Large intestine (tissue), 3 donors: ENCODE results near the gene COL23A1. TPM values are rescaled to one million over a fixed set of nuclear protein-coding genes. Genes with fewer than 3 reads are reported as not detected.

Source experiments
- DNase-seq, 2 donors: peaks; one replicate each; pipeline versions ENCODE4 v3.0.0 to v3.0.0-alpha.2; 2013
- H3K27ac ChIP-seq: one replicate; pipeline ENCODE4 v1.5.1; 2013; ENCODE audit warnings: low read length
- H3K27me3 ChIP-seq: 2 replicates; pipeline ENCODE4 v1.6.1; 2013; ENCODE audit warnings: low read length; ENCODE audit not compliant: control insufficient read depth, insufficient read depth
- H3K36me3 ChIP-seq: 2 replicates; pipeline ENCODE4 v1.6.1; 2013; ENCODE audit warnings: low read length; ENCODE audit not compliant: control insufficient read depth, insufficient read depth
- H3K4me1 ChIP-seq: one replicate; pipeline ENCODE4 v1.6.1; 2013; ENCODE audit warnings: low read length; ENCODE audit not compliant: control insufficient read depth, insufficient read depth
- H3K4me3 ChIP-seq: one replicate; pipeline ENCODE4 v1.5.1; 2013; ENCODE audit warnings: low read length
- H3K9me3 ChIP-seq: one replicate; pipeline ENCODE4 v1.6.1; 2013; ENCODE audit warnings: mild to moderate bottlenecking, low read depth, low read length, moderate library complexity; ENCODE audit not compliant: control insufficient read depth
- WGBS: methylation state at CpG from one replicate; pipeline ENCODE4 v1.1.5; 2013; ENCODE audit warnings: low lambda C conversion rate; ENCODE audit not compliant: insufficient coverage; 5-methylcytosine and 5-hydroxymethylcytosine counted together
- polyA plus RNA-seq: library from polyadenylated mRNA; unstranded; fragments of 120-200 nt; gene quantifications from one replicate; pipeline ENCODE4 v1.2.1, GENCODE V29; 2013

The COL23A1 gene
- polyA plus RNA-seq, 1 donor = 8.9 TPM

GRCh38 chr5:178467205-178467567 lies 123.0 kb downstream of the COL23A1 start:
- no peak overlapping the region for H3K4me3 ChIP-seq
- no peaks in the 10 kb centered on the region for H3K36me3 ChIP-seq
- peak overlapping the region; percentile 48 for H3K27ac ChIP-seq
- no peaks in the 10 kb centered on the region for H3K27me3 ChIP-seq
- no peak for DNase-seq
- H3K4me1 ChIP-seq = peaks cover 5% of the 10 kb centered on the region
- H3K9me3 ChIP-seq = no peaks in the 10 kb centered on the region
- no CpG with 5 or more reads among the region's 7 CpGs for WGBS

- no peaks in the 10 kb centered on the region for H3K36me3 ChIP-seq
- H3K9me3 ChIP-seq = no peaks in the 10 kb centered on the region
- no peak overlapping the region for H3K4me3 ChIP-seq
- H3K27me3 ChIP-seq = no peaks in the 10 kb centered on the region
- DNase-seq = no peak
- WGBS = no CpG with 5 or more reads among the region's 6 CpGs
- H3K27ac ChIP-seq = no peak overlapping the region
- H3K4me1 ChIP-seq = peaks cover 7% of the 10 kb centered on the region
These were observed 123.9 kb downstream of the COL23A1 start for GRCh38 chr5:178466342-178466741.

GRCh38 chr5:178465861-178466288 lies 124.3 kb downstream of the COL23A1 start:
- no peak overlapping the region for H3K4me3 ChIP-seq
- H3K27ac ChIP-seq = no peak overlapping the region
- no peaks in the 10 kb centered on the region for H3K9me3 ChIP-seq
- H3K27me3 ChIP-seq = peaks cover 1% of the 10 kb centered on the region
- WGBS = no CpG with 5 or more reads among the region's 16 CpGs
- no peak for DNase-seq
- H3K36me3 ChIP-seq = no peaks in the 10 kb centered on the region
- peaks cover 9% of the 10 kb centered on the region for H3K4me1 ChIP-seq

GRCh38 chr5:178465228-178465860 lies 124.8 kb downstream of the COL23A1 start:
- WGBS = no CpG with 5 or more reads among the region's 19 CpGs
- H3K27me3 ChIP-seq = peaks cover 2% of the 10 kb centered on the region
- no peak for DNase-seq

GRCh38 chr5:178464431-178465048 lies 125.7 kb downstream of the COL23A1 start:
- H3K36me3 ChIP-seq = no peaks in the 10 kb centered on the region
- H3K27me3 ChIP-seq = peaks cover 2% of the 10 kb centered on the region
- H3K4me1 ChIP-seq = peaks cover 9% of the 10 kb centered on the region
- no peak overlapping the region for H3K27ac ChIP-seq
- no peak for DNase-seq
- H3K4me3 ChIP-seq = no peak overlapping the region
- no peaks in the 10 kb centered on the region for H3K9me3 ChIP-seq
- no CpG with 5 or more reads among the region's 14 CpGs for WGBS

More at GRCh38 chr5:178465228-178465860, 124.8 kb downstream of the COL23A1 start:
- no peak overlapping the region for H3K4me3 ChIP-seq
- H3K36me3 ChIP-seq = no peaks in the 10 kb centered on the region
- H3K4me1 ChIP-seq = peaks cover 9% of the 10 kb centered on the region
- no peak overlapping the region for H3K27ac ChIP-seq
- no peaks in the 10 kb centered on the region for H3K9me3 ChIP-seq

GRCh38 chr5:178463321-178464155 lies 126.7 kb downstream of the COL23A1 start:
- Histone ChIP-seq H3K27ac (no peak overlapping the region), H3K27me3 (peaks cover 2% of the 10 kb centered on the region), H3K4me3 (no peak overlapping the region), H3K9me3 (no peaks in the 10 kb centered on the region), H3K36me3 (no peaks in the 10 kb centered on the region), H3K4me1 (peaks cover 9% of the 10 kb centered on the region)
- DNase-seq = no peak
- WGBS = no CpG with 5 or more reads among the region's 30 CpGs

- H3K4me1 ChIP-seq = peaks cover 9% of the 10 kb centered on the region
- peaks cover 2% of the 10 kb centered on the region for H3K27me3 ChIP-seq
- H3K4me3 ChIP-seq = no peak overlapping the region
- H3K36me3 ChIP-seq = no peaks in the 10 kb centered on the region
- H3K9me3 ChIP-seq = no peaks in the 10 kb centered on the region
- no peak for DNase-seq
- WGBS = 92% methylated on average over 5 of the region's 13 CpGs
- no peak overlapping the region for H3K27ac ChIP-seq
These were observed 127.4 kb downstream of the COL23A1 start for GRCh38 chr5:178462816-178463215.

- Histone ChIP-seq H3K36me3 (no peaks in the 10 kb centered on the region), H3K27me3 (peaks cover 2% of the 10 kb centered on the region), H3K4me1 (peaks cover 7% of the 10 kb centered on the region)
These were observed 128.1 kb downstream of the COL23A1 start for GRCh38 chr5:178462076-178462475.

GRCh38 chr5:178461004-178461730 lies 129.0 kb downstream of the COL23A1 start:
- peaks cover 2% of the 10 kb centered on the region for H3K27me3 ChIP-seq
- peak overlapping the region; percentile 29 for H3K27ac ChIP-seq
- H3K9me3 ChIP-seq = no peaks in the 10 kb centered on the region
- no peak overlapping the region for H3K4me3 ChIP-seq
- peaks cover 4% of the 10 kb centered on the region for H3K4me1 ChIP-seq
- peak; percentile 30 to 50 for DNase-seq
- H3K36me3 ChIP-seq = no peaks in the 10 kb centered on the region
- WGBS = no CpG with 5 or more reads among the region's 12 CpGs

More at GRCh38 chr5:178462076-178462475, 128.1 kb downstream of the COL23A1 start:
- DNase-seq = no peak
- no peaks in the 10 kb centered on the region for H3K9me3 ChIP-seq
- no peak overlapping the region for H3K4me3 ChIP-seq
- H3K27ac ChIP-seq = no peak overlapping the region

- Histone ChIP-seq H3K27ac (peak overlapping the region; percentile 29), H3K27me3 (peaks cover 2% of the 10 kb centered on the region), H3K4me1 (peaks cover 4% of the 10 kb centered on the region), H3K36me3 (no peaks in the 10 kb centered on the region), H3K4me3 (no peak overlapping the region), H3K9me3 (no peaks in the 10 kb centered on the region)
- WGBS = 60% methylated on average over 1 of the region's 5 CpGs
- DNase-seq = no peak
These were observed 129.6 kb downstream of the COL23A1 start for GRCh38 chr5:178460598-178460997.
